Testis (tissue), 3 donors: Measurements from ENCODE around the gene ABTB2. TPM values are rescaled to one million over a fixed set of nuclear protein-coding genes. Genes with fewer than 3 reads are reported as not detected.

Experiments used
- DNase-seq: peaks from one replicate; pipeline ENCODE4 v3.0.0-alpha.2; 2019
- H3K27ac ChIP-seq, 2 donors: fragments of 200-600 bp; sonication (generic); one replicate each; pipeline ENCODE4 v1.5.1; 2019
- H3K27me3 ChIP-seq: fragments of 200-600 bp; sonication (generic); one replicate; pipeline ENCODE4 v1.5.1; 2019
- H3K36me3 ChIP-seq: fragments of 200-600 bp; sonication (generic); one replicate; pipeline ENCODE4 v1.5.1; 2017; ENCODE audit warnings: low read depth; ENCODE audit errors: missing control alignments
- H3K4me1 ChIP-seq: fragments of 200-600 bp; sonication (generic); one replicate; pipeline ENCODE4 v1.5.1; 2019
- H3K4me3 ChIP-seq, 2 donors: fragments of 200-600 bp; sonication (generic); one replicate each; pipeline ENCODE4 v1.5.1; 2017 to 2019
- H3K9me3 ChIP-seq: fragments of 200-600 bp; sonication (generic); one replicate; pipeline ENCODE4 v1.5.1; 2017
- POLR2A ChIP-seq: fragments of 450-650 bp; IDR thresholded peaks from one replicate; pipeline ENCODE4 v1.6.1; 2017; ENCODE audit warnings: antibody characterized with exemption, mild to moderate bottlenecking, moderate library complexity
- WGBS, 2 donors: methylation state at CpG; one replicate each; pipeline ENCODE4 v1.1.5; 2018; 5-methylcytosine and 5-hydroxymethylcytosine counted together
- intact Hi-C: fragments of 100-400 bp; cut with DNase I; formaldehyde crosslinking; loops from one replicate; pipeline ENCODE4 v1.15.1; 2023; ENCODE audit warnings: low total_unique reads
- polyA plus RNA-seq: library from polyadenylated mRNA; stranded (reverse); fragments of 350-450 nt; fragmentation: Illumina TruSeq; extraction: RNeasy Lipid Tissue Mini Kit (QIAGEN cat#74804); gene quantifications from one replicate; pipeline ENCODE4 v1.2.3, GENCODE V29; 2014; ENCODE audit warnings: low read depth, low replicate concordance; ENCODE audit not compliant: insufficient read depth
- total RNA-seq, 2 donors: library from RNA; depleted of rRNA; stranded (reverse); fragments of >200 nt; gene quantifications; one replicate each; pipeline ENCODE4 v1.2.3, GENCODE V29; 2016
- TF ChIP-seq, protein P1 (sequence below), 3 experiments: fragments of 450-650 bp in 2 of 3; fragments of 200-600 bp in 1 of 3; sonication (generic) in 1 of 3; IDR thresholded peaks; one replicate each; pipeline ENCODE4 v1.5.1; 2016 to 2019; ENCODE audit warnings: antibody characterized with exemption in 3 of 3, mild to moderate bottlenecking in 2 of 3, moderate library complexity in 1 of 3

Gene ABTB2
- total and polyA plus RNA-seq, 3 donors from 2014 or later: 5.8 to 12.1 (median 8.9) TPM

DNA sequence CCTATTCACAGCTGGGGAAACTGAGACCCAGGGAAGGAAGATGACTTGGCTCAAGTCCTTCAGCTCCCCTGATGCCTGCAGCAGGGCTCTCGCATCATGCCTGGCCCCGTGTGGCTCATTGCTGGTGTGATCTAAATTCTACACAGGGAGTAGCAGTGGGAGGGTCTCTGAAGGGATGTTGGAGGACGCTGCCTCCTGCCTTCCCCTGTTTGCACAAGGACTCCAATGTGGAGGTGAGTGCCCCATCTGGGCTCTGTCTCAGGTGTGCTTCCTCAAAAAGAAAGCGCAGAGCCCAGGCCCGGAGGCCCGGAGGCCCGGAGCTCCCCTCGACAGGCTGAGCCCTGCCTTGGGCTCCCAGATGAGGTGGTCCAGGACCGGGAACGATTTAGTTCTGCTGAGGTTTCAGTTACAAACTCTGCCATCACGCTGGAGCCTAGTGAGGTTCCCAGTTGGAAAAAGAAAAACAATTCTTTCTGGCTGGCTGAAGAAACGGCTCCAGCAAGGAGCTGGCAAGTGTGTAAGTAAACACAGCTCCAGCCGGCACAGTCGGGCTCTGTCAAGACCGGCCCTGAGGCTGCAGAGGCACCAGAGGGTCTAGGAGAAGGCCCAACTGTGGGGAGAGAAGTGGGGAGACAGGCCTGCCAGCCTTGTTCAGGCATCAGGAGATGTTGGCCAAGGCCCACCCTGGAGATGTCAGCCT lies 202.6 kb downstream of the ABTB2 start:
- DNase-seq: peak; percentile 26
- Histone ChIP-seq H3K36me3 (no peaks in the 10 kb centered on the region), H3K9me3 (no peaks in the 10 kb centered on the region), H3K4me1 (no peaks in the 10 kb centered on the region), H3K27ac (peak overlapping the region in 1 of 2 donors; percentile 56), H3K4me3 (no peak overlapping the region), H3K27me3 (no peaks in the 10 kb centered on the region)
- intact Hi-C loops: no loop called here
- TF ChIP-seq, protein P1, sequence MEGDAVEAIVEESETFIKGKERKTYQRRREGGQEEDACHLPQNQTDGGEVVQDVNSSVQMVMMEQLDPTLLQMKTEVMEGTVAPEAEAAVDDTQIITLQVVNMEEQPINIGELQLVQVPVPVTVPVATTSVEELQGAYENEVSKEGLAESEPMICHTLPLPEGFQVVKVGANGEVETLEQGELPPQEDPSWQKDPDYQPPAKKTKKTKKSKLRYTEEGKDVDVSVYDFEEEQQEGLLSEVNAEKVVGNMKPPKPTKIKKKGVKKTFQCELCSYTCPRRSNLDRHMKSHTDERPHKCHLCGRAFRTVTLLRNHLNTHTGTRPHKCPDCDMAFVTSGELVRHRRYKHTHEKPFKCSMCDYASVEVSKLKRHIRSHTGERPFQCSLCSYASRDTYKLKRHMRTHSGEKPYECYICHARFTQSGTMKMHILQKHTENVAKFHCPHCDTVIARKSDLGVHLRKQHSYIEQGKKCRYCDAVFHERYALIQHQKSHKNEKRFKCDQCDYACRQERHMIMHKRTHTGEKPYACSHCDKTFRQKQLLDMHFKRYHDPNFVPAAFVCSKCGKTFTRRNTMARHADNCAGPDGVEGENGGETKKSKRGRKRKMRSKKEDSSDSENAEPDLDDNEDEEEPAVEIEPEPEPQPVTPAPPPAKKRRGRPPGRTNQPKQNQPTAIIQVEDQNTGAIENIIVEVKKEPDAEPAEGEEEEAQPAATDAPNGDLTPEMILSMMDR (IDR thresholded peaks at IDR 0.05): no peak
- no peak for TF ChIP-seq POLR2A
- WGBS, 2 donors: 66 to 85% methylated on average over 9 to 15 of the region's 15 CpGs

DNA sequence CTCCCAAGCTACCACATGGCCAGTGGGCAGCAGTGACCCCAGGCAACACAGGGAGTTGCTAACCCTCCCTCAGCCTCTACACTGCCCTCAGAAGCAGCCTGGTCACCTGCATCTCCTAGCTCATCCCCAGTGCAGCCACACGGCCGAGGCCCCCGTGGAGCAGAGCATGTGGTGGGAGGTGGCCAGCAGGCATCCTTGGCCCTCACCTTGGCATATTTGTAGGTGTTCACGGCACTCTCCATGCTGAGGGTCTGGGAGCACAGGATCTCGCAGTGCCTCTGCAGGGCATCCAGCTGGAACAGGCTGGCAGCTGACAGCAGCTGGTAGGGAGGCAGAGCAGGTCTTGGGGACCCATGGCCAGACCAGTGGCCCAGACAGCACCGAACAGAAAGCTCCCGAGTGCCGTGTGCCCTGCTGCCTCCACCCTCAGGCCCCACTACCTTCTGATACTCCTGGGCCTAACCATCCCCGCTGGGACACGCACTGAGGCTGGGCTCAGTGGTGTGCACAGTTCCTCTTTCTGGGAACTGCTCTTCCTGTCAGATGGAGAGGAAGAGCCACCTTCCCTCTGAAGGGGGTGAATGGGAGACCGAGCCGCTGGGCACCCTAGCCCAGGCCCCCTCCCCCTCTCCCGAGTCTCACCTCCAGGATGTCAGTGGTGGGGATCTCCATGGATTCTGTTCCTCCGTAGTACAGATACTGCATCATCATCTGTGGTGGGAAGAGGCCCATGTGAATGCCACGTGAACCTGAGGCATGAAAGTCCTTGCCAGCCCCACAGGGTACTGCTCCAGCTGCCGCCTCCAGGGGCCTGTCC lies 203.5 kb downstream of the ABTB2 start:
- intact Hi-C loops: no loop called here
- H3K27me3 ChIP-seq: no peaks in the 10 kb centered on the region
- 80 to 94% methylated on average over 5 to 15 of the region's 16 CpGs for WGBS, 2 donors
- H3K36me3 ChIP-seq: no peaks in the 10 kb centered on the region
- H3K4me3 ChIP-seq: no peak overlapping the region
- H3K9me3 ChIP-seq: no peaks in the 10 kb centered on the region
- H3K27ac ChIP-seq: peak overlapping the region in 1 of 2 donors; percentile 56
- TF ChIP-seq POLR2A: no peak
- TF ChIP-seq, protein P1 (IDR thresholded peaks at IDR 0.05): no peak
- H3K4me1 ChIP-seq: no peaks in the 10 kb centered on the region
- no peak for DNase-seq

DNA sequence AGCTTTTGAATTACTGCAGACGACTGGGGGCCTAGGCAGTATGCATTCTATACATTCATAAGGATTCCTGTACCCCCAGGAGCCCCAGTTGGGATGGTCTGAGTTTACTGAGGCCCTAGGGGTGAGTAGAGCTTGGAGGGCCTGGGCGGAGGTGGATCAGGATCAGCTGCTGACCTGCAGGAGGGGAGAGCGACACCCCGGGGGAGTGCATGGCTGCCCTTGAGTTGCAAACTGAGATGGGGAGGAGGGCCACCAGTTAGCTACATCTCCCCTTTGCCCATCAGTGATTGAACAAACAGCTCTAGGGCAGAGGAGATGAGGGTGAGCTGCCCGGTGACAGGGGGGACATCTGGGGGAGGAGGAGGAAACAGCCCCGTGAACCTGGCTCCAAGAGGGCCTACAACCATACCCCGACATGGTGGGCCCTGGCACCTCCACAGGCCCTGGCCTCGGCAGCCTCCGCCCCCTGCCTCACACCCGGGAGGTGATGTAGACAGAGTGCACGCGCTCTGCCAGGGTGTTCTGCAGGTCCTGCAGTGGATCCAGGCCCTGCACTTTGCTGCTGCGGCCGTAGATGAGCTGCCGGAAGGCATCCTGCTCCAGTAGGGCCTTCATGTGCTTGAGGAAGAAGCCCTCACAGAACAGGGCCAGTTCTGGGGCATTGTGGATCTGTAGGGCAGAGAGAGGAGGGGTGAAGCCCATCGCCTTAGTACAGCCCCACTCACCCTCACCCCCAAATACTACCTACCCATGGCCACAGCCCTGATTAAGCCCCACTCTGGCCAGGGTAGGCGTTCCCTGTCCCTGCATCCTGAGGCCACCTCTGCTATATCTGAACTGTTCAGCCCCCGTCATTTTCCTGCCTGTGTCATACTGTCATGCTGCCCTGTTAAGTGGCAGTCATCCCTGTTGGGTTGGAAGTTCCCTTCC lies 205.6 kb downstream of the ABTB2 start:
- no peaks in the 10 kb centered on the region for H3K27me3 ChIP-seq
- WGBS, 2 donors: 91 to 95% methylated on average over 7 to 17 of the region's 18 CpGs
- no peak for DNase-seq
- no peaks in the 10 kb centered on the region for H3K9me3 ChIP-seq
- H3K36me3 ChIP-seq: no peaks in the 10 kb centered on the region
- intact Hi-C loops: no loop called here
- no peak overlapping the region for H3K4me3 ChIP-seq
- no peak overlapping the region for H3K27ac ChIP-seq
- TF ChIP-seq, protein P1 (IDR thresholded peaks at IDR 0.05): no peak
- H3K4me1 ChIP-seq: no peaks in the 10 kb centered on the region

DNA sequence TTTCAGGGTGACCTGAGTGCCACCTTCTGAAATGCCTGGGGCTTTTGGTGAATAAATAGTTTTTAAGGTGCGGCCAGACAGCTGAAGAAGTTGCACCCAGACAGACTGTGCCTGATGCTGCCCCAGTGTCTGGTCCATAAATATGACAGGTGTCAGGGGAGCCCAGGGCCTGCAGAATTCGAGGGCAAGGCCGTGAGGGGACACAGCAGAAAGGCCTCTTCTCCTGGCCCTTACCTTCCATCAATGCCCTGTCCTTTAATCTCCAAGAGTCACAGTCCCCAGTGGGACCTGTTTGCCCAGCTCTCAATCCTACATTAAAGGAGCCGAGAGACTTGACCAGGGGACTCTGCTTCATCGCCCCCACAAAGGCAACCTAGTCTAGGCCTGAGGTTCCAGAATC lies 206.6 kb downstream of the ABTB2 start:
- no peak overlapping the region for H3K27ac ChIP-seq
- H3K27me3 ChIP-seq: no peaks in the 10 kb centered on the region
- H3K4me1 ChIP-seq: no peaks in the 10 kb centered on the region
- H3K36me3 ChIP-seq: no peaks in the 10 kb centered on the region
- no peaks in the 10 kb centered on the region for H3K9me3 ChIP-seq
- H3K4me3 ChIP-seq: no peak overlapping the region
- WGBS, 2 donors: 91 to 94% methylated on average over 5 of the region's 5 CpGs
- no peak for DNase-seq
- TF ChIP-seq, protein P1 (IDR thresholded peaks at IDR 0.05): no peak
- no peak for TF ChIP-seq POLR2A
- intact Hi-C loops: no loop called here
